Measurements from ENCODE around the gene PPP4R3A. TPM values are rescaled to one million over a fixed set of nuclear protein-coding genes. Genes with fewer than 3 reads are reported as not detected.

Gene PPP4R3A
- total and polyA plus RNA-seq, 10 of the 15 experiments (the other 5 are each of a cell fraction or from before 2014, with no cell fraction given): 19.4 to 97.8 (median 62.9) TPM

DNA sequence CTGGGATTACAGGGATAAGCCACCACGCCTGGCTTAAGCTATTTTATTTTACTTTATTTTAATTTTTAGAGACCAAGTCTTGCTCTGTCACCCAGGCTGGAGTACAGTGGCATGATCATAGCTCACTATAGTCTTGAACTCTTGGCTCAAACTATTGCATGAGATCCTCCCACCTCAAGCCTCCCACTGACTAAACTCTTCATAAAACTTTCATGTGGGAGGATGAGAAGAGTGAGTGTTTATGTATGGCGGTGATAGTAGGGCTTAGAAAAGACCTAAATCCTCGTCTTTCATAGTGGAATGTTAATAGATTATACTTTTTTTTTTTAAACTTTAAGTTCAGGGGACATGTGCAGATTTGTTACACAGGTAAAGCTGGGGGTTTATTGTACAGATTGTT lies 23.5 kb upstream of the PPP4R3A start (continued):
- TF ChIP-seq, protein P1, sequence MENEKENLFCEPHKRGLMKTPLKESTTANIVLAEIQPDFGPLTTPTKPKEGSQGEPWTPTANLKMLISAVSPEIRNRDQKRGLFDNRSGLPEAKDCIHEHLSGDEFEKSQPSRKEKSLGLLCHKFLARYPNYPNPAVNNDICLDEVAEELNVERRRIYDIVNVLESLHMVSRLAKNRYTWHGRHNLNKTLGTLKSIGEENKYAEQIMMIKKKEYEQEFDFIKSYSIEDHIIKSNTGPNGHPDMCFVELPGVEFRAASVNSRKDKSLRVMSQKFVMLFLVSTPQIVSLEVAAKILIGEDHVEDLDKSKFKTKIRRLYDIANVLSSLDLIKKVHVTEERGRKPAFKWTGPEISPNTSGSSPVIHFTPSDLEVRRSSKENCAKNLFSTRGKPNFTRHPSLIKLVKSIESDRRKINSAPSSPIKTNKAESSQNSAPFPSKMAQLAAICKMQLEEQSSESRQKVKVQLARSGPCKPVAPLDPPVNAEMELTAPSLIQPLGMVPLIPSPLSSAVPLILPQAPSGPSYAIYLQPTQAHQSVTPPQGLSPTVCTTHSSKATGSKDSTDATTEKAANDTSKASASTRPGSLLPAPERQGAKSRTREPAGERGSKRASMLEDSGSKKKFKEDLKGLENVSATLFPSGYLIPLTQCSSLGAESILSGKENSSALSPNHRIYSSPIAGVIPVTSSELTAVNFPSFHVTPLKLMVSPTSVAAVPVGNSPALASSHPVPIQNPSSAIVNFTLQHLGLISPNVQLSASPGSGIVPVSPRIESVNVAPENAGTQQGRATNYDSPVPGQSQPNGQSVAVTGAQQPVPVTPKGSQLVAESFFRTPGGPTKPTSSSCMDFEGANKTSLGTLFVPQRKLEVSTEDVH (IDR thresholded peaks at IDR 0.05; ENCODE audit: low read depth, partially characterized antibody): no peak
- TF ChIP-seq SPI1 (IDR thresholded peaks at IDR 0.05; ENCODE audit: borderline replicate concordance, insufficient read depth, low read depth, low read length): no peak
- no peak for TF ChIP-seq CREB1 (IDR thresholded peaks at IDR 0.05; ENCODE audit: low read depth)
- no peak for TF ChIP-seq CBX5 (IDR thresholded peaks at IDR 0.05; ENCODE audit: low read depth)
- TF ChIP-seq BCL11A (IDR thresholded peaks at IDR 0.05; ENCODE audit: low read depth, low read length): no peak

DNA sequence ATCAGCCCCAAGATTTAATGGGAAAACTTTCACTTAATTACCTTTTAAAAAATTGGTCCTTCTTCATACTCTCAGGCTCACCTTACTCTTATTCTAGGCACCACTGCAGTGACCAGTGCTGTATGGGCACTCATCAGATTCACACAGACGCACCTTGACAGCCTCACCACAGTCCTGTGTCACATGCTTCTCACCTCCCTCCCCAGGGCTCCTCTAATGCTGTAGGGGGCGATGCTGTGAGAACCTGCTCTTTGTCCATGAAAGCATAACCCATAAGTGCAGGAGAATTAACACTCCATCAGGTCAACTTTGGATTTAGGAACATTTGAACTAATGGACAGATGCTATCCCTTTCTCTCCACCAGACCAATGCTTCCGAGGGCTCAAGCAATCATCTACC lies 13.9 kb upstream of the PPP4R3A start:
- intact Hi-C loops (cut with micrococcal nuclease; ENCODE audit: unreplicated experiment) (no loop called here), in situ Hi-C loops (cut with MboI) (loop anchor here (25.0 kb wide), 1 partner anchor 1137 kb away; the partner anchor contains the start of gene CALM1)
- RAD21 ChIA-PET (ENCODE audit: unreplicated experiment): no interaction called here
- H3K79me2 ChIP-seq (ENCODE audit: control insufficient read depth, insufficient read depth, low read length): no peaks in the 10 kb centered on the region
- ATAC-seq (no peak; the same call in 2 of the 3 replicates), FAIRE-seq (no peak), DNase-seq (ENCODE audit: low read depth, low spot score) (no peak)
- H2AFZ ChIP-seq (ENCODE audit: control insufficient read depth, low read depth, low read length): no peak overlapping the region
- H3K27me3 ChIP-seq (replicated peaks in 1 of 2; ENCODE audit: control insufficient read depth in 2 of 2, insufficient read depth in 2 of 2, low read length in 1 of 2): no peaks in the 10 kb centered on the region
- no peaks in the 10 kb centered on the region for H3K36me3 ChIP-seq (ENCODE audit: control insufficient read depth in 2 of 2, insufficient read depth in 2 of 2, low read length in 1 of 2)
- H4K20me1 ChIP-seq (ENCODE audit: control insufficient read depth, insufficient read depth): no peaks in the 10 kb centered on the region
- no peak overlapping the region for H3K9ac ChIP-seq (ENCODE audit: control insufficient read depth, insufficient read depth, low read length)
- POLR2A ChIA-PET: no interaction called here
- CTCF ChIA-PET: interaction anchor here (0.6 kb wide), 1 partner anchor 453 kb away, joined by 3 read pairs; no protein-coding TSS in a partner anchor
- no peak overlapping the region for H3K27ac ChIP-seq (ENCODE audit: control insufficient read depth, insufficient read depth)
- SMC1A ChIA-PET (ENCODE audit: uncharacterized antibody, unreplicated experiment): no interaction called here
- no peak overlapping the region for H3K4me2 ChIP-seq (ENCODE audit: control insufficient read depth, insufficient read depth)
- BruUV-seq (replicated peaks): no TSS peak
- no peaks in the 10 kb centered on the region; the same call in 2 of the 3 replicates for H3K9me3 ChIP-seq (replicated peaks; ENCODE audit: control insufficient read depth, insufficient read depth, low read length)
- H3K4me1 ChIP-seq (ENCODE audit: control insufficient read depth, insufficient read depth, low read length): no peaks in the 10 kb centered on the region
- 74% methylated on average over 3 of the region's 3 CpGs for WGBS (ENCODE audit: insufficient coverage, insufficient replicate concordance, low lambda C conversion rate, missing lambda C conversion rate)
- no peak overlapping the region for H3K4me3 ChIP-seq
- TF ChIP-seq EP300 (IDR thresholded peaks at IDR 0.05; ENCODE audit: borderline replicate concordance in 1 of 2, control insufficient read depth in 1 of 2, low read depth in 2 of 2, low read length in 2 of 2) (no peak), SMAD1 (IDR thresholded peaks at IDR 0.05; ENCODE audit: low read depth, partially characterized antibody) (no peak), POLR2AphosphoS5 (IDR thresholded peaks at IDR 0.05; ENCODE audit: low read length) (no peak), ZSCAN29 (IDR thresholded peaks at IDR 0.05) (no peak), BCL11A (IDR thresholded peaks at IDR 0.05; ENCODE audit: low read depth, low read length) (no peak), ZNF622 (IDR thresholded peaks at IDR 0.05) (no peak), ZBED1 (IDR thresholded peaks at IDR 0.05; ENCODE audit: borderline replicate concordance) (no peak), YBX1 (IDR thresholded peaks at IDR 0.05) (no peak), EGR1 (IDR thresholded peaks at IDR 0.05; ENCODE audit: borderline replicate concordance in 1 of 2, low read depth in 2 of 2, low read length in 2 of 2) (no peak)
- TF ChIP-seq, protein P2, sequence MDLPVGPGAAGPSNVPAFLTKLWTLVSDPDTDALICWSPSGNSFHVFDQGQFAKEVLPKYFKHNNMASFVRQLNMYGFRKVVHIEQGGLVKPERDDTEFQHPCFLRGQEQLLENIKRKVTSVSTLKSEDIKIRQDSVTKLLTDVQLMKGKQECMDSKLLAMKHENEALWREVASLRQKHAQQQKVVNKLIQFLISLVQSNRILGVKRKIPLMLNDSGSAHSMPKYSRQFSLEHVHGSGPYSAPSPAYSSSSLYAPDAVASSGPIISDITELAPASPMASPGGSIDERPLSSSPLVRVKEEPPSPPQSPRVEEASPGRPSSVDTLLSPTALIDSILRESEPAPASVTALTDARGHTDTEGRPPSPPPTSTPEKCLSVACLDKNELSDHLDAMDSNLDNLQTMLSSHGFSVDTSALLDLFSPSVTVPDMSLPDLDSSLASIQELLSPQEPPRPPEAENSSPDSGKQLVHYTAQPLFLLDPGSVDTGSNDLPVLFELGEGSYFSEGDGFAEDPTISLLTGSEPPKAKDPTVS (IDR thresholded peaks at IDR 0.05; ENCODE audit: low read depth, low read length): no peak
- TF ChIP-seq, protein P3, sequence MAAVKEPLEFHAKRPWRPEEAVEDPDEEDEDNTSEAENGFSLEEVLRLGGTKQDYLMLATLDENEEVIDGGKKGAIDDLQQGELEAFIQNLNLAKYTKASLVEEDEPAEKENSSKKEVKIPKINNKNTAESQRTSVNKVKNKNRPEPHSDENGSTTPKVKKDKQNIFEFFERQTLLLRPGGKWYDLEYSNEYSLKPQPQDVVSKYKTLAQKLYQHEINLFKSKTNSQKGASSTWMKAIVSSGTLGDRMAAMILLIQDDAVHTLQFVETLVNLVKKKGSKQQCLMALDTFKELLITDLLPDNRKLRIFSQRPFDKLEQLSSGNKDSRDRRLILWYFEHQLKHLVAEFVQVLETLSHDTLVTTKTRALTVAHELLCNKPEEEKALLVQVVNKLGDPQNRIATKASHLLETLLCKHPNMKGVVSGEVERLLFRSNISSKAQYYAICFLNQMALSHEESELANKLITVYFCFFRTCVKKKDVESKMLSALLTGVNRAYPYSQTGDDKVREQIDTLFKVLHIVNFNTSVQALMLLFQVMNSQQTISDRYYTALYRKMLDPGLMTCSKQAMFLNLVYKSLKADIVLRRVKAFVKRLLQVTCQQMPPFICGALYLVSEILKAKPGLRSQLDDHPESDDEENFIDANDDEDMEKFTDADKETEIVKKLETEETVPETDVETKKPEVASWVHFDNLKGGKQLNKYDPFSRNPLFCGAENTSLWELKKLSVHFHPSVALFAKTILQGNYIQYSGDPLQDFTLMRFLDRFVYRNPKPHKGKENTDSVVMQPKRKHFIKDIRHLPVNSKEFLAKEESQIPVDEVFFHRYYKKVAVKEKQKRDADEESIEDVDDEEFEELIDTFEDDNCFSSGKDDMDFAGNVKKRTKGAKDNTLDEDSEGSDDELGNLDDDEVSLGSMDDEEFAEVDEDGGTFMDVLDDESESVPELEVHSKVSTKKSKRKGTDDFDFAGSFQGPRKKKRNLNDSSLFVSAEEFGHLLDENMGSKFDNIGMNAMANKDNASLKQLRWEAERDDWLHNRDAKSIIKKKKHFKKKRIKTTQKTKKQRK (IDR thresholded peaks at IDR 0.05; ENCODE audit: low read depth, low read length): no peak

Data from GM12878 (cell line).